Astrocyte of the cerebellum (primary cell): Measurements from ENCODE around the gene PALLD.

ENCODE experiments used
- DNase-seq: peaks from one replicate; pipeline ENCODE4 v3.0.0-alpha.2; 2011; ENCODE audit warnings: low read depth
- H3K4me3 ChIP-seq: 2 replicates; pipeline ENCODE4 v1.5.1; 2011; ENCODE audit warnings: mild to moderate bottlenecking, low read depth, low read length, moderate library complexity
- in situ Hi-C: cut with HindIII; loops from 2 replicates; pipeline ENCODE4 v1.10.0; 2017; ENCODE audit warnings: low sequenced_read_pairs
- TF ChIP-seq, protein P1 (sequence below): IDR thresholded peaks from 2 replicates; pipeline ENCODE4 v1.5.1; 2012; ENCODE audit warnings: low read length, low read depth, moderate library complexity, mild to moderate bottlenecking; ENCODE audit errors: missing control alignments

Gene PALLD

DNA sequence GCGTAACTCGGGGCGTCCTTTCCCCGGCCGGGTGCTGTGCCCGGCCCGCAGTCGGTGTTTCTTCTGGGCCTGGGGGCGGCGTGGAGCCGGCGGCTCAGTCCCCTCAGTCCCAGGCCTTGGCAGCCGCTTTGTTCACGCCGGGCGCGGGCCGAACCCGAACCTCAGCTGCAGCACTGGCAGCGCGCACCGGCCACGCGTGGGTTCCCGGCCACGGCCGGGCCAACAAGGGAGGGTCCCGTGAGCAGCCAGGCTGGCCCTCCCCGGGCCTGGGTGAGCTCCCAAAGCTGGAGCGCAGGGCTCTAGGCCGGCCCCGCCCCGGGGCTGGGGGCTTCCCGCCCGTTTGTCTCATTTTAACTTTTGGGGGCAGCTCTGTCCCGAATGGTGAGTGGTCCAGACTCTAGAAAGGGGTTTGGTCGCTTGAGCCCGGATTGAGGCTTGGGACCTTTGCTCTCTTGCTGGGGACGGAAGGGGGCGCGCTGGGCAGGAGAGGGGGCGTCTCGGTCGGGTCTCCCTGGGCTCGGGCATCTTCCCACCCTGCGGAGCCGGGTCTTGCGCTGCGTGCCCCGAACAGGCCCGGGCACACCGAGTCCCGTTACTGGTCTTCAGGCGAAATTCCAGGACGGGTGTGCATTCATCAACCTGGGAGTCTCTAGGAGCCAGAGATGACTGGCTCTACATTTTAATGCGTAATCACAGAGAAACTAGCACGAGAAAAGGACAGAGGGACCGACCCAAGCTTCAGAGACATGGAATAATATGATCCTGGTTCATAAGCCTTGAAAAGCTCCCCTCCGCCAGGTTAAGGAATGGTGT, 336.1 kb downstream of the PALLD start:
- TF ChIP-seq, protein P1, sequence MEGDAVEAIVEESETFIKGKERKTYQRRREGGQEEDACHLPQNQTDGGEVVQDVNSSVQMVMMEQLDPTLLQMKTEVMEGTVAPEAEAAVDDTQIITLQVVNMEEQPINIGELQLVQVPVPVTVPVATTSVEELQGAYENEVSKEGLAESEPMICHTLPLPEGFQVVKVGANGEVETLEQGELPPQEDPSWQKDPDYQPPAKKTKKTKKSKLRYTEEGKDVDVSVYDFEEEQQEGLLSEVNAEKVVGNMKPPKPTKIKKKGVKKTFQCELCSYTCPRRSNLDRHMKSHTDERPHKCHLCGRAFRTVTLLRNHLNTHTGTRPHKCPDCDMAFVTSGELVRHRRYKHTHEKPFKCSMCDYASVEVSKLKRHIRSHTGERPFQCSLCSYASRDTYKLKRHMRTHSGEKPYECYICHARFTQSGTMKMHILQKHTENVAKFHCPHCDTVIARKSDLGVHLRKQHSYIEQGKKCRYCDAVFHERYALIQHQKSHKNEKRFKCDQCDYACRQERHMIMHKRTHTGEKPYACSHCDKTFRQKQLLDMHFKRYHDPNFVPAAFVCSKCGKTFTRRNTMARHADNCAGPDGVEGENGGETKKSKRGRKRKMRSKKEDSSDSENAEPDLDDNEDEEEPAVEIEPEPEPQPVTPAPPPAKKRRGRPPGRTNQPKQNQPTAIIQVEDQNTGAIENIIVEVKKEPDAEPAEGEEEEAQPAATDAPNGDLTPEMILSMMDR: peak; percentile 44
- H3K4me3 ChIP-seq: peak overlapping the region; percentile 86
- in situ Hi-C loops: no loop called here
- DNase-seq: no peak

DNA sequence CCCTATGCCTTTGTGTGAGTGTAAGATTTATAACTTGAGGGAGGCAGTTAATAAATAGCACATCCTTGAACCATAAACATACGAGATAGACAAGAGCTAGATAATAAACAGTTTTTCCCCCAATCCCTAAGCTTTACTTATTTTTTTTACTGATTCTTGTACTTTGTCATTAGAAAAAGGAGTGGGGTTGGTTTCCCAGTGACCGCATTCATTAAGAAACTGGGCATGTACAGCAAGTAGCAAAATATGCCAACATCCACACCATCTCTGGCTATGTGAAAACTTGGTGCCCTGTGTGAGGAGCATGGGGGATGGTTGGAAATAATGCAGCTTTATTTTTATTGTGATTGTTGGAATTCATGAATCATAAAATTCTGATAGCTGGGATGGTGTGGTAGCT, 337.0 kb downstream of the PALLD start:
- in situ Hi-C loops: no loop called here
- TF ChIP-seq, protein P1: no peak
- H3K4me3 ChIP-seq: peak overlapping the region; percentile 86
- no peak for DNase-seq

DNA sequence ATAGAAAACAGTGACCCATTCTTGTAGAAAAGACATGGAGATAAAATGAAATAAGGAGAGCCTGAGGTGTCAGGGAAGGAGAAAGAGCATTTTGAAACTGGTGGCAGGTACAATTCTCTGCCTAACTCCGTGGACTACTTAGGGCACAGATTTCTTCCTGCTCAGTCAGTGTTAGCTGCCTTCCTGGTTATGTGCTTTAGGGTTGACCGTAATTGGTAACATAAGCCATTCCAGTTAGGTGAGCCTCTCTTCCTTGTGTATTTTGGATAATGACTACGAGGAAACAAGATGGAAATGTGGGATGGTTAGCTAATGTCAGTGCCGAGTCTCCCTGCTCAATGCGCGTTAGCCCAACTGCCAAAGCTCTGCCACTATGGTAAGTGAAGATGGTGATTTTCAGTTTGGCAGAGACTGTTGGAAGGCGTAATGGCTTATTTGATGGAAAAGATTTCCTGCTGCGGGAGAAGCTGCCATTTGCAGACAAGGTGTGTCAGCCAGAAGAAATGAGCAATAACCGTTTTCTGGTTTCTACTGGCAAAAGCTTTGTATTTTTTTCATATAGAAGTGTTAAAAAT, 339.1 kb downstream of the PALLD start:
- DNase-seq: no peak
- H3K4me3 ChIP-seq: no peak overlapping the region
- in situ Hi-C loops: no loop called here
- TF ChIP-seq, protein P1: no peak

DNA sequence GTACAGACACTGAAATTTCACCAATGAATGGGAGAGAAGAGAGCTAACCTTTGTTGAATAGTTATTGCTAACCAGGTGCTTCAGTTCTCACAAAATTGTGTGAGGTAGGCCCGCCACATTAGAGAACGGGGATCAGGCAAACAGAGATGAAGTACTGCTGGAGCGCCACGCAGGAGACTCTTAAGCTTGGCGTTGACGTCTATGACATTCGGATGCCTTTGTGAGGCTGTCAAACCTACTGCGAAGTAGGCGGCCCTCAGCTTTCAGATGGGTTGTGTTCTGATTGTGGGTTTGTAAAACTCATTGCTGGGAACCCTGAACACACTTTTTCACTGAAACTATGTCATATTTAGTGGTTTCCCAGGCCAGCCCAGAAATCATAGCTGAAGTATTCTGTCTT, 339.6 kb downstream of the PALLD start:
- H3K4me3 ChIP-seq: no peak overlapping the region
- no peak for DNase-seq
- TF ChIP-seq, protein P1: no peak
- in situ Hi-C loops: no loop called here

DNA sequence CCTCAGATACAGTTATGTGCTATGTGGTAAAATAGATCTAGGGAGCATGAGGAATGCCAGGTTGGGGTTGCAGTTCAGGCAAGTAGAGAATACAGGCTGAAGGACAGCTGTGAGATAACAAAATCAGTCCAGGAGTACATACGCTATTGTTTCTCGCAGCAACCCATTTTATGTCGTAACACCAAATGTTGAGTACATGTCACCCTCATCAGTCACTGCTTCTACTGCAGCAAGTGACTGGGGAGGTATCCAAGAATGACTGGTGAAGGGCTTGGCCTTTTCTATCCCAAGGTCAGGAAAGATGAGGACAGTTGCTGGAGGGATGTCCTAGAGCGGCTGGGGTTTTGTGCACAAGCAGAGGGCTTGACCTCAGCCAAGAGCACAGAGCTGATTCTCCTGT, 341.1 kb downstream of the PALLD start:
- DNase-seq: no peak
- H3K4me3 ChIP-seq: no peak overlapping the region
- TF ChIP-seq, protein P1: no peak
- in situ Hi-C loops: no loop called here

DNA sequence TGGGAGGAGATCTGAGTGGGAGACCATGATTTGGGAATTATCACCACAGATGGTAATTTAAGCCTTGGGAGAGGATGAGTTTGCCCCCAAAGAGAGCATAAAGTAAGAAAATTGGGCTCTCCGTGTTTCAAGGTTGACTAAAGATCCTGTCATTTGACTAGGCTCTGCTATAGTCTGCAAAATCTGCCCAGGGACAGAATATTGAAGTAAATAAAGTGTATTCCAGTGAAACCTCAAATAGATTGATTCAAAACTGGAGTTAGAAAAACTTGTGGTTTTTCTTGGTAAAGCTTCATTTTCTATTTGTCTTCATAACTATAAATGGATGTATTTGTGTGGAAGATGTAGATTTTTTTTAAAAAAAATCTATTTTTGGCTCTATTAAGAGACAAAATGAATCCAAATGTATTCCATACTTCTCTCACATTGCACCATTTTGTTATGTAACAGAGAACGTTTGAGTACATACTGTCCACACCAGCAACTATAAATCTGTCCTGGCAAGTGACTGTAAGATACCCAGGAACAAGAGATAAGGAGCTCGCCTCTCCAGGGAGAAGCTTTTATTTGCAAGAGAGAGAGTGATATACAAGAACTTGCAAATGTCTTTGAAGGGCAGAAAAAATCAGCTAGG, 343.0 kb downstream of the PALLD start:
- TF ChIP-seq, protein P1: no peak
- in situ Hi-C loops: no loop called here

More for the DNA sequence above, 343.0 kb downstream of the PALLD start:
- no peak for DNase-seq
- H3K4me3 ChIP-seq: no peak overlapping the region
